Activated CD4-positive, alpha-beta T cell treated with anti-CD3 and anti-CD28 coated beads, Interleukin-2, Interleukin-6, amounts not matched to agents 100 ng/mL and 50 ng/mL, durations not matched to agents 16 hours and 8 hours (primary cell): ENCODE data around the gene NRIP3.
"Not testable (repeated sequence)": the region's sequence is repeated elsewhere in the genome, so short reads cannot be mapped to it uniquely, and the experiment has no call there.

Experiments used
- DNase-seq: peaks from one replicate; pipeline ENCODE4 v3.0.0-alpha.2; 2020

The NRIP3 gene

GRCh38 chr11:9015677-9016076 lies 11.9 kb upstream of the NRIP3 start:
- DNase-seq = peak; percentile 79

DNA sequence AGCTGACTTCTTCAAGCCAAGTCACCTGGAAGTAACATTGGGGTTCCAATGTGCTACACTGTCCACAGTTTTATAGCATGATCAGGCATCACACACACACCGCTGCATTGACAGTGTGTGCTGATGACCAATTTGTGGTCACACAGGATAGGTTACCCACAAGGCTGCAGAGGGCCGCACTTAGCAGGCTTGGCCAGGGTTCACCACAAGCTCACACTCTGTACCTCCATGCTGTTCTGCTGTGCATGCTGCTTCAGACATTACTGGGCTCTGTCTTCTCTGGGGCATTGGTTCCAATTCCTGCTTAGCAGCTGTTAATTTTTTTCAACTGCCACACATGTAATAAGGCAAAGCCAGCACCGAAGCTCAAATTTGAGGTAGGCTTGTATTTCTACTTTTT lies 11.0 kb upstream of the NRIP3 start:
- DNase-seq = no peak

DNA sequence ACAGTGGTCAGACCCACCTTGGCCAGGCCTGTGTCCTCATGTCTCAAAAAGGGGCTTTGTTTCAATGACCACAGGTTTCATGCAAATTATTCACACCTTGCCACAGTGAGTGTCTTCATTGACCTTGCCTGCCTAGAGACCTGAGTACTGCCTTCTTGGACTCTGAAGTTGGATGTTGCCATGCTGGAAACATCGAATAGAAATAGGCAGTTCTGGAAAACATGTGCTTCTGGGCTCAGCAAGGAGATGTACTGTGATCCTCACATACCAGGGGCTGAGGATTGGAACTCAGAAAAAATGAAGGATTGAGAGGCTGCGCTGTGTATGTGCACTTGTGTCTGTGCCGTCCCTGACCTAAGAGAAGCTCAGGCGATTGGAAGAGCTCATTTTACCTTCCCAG lies 9.6 kb upstream of the NRIP3 start:
- no peak for DNase-seq

GRCh38 chr11:9009538-9009937 lies 5.7 kb upstream of the NRIP3 start:
- not testable (repeated sequence) for DNase-seq

DNA sequence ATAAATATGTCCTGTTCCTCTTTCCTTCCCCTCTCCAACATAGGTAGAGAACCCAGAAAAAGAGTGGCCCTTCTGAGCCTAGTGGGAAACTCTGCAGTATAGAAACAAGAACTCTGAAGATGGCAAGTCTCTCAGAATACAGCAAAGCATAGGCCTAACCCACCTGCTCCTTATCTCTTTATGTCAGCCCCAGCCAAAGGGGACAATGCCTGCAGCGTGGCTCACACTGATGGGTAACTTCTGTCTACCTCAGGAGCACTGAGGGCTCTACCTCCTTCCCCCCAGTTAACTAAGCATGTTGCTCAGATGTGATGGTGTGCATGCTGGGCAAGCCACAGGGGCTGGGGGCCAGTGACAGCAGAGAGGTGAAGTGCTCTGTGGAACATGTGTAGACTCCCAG lies 4.9 kb upstream of the NRIP3 start:
- no peak for DNase-seq

DNA sequence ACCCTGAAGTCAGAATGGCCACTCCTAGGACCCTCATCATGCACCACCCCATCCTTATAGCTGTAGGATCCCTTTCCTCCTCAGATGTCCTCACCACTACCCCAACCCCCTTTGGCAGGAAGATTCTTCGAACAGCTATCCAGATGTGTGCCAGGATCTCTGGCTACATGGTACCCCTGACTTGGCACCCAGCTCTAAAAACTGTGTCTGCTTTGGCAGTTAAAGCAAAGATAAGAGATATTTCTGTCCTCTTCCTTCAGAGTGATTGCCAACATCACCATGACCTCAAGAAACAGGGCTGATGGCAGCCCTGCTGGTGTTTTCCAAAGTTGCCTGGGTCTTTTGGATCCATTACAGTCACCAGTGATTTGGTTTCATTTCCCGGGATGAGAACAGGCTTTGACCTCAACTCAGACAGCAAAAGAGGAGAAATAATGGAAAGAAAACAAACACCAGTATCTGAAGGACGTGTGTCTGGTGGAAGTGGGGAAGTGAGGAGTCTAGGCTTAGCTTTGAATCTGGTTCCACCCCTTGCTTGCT lies 4.3 kb upstream of the NRIP3 start:
- no peak for DNase-seq

- DNase-seq = no peak
Measured at GRCh38 chr11:9005087-9005486, 1.3 kb upstream of the NRIP3 start.

- DNase-seq = no peak
Measured at GRCh38 chr11:9004183-9004926, 554 bp upstream of the NRIP3 start.

DNA sequence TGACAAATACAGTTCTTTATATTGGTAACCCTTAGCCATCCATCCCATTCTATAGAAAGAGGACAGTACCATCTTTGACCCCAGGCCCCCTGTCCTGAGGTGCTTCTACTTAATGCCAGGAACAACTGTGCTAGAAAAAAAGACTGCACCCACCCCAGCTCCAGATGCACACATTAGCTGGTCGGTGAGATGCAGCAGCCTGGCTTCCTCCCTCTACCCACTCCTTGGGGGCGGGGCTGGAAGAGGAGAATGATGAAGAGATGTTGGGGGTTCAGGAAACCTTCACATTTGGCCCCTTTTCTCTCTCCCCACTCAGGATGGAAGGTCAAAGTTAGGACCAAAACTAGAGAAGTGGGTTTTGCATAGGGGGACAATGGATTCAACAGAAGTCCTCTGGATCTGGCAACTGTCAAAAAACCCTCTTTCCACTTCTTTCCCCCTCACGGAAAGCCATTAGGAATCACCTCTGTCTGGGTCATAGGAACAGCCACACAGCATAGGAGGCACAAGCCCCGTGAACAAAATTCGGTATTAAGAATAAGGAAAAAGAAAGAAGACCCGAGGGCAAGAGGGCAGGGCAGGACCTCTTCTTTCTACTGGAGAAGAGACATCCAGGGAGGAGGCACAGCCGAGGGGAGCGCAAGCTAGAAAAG lies 755 bp downstream of the NRIP3 start:
- peak; percentile 16 for DNase-seq

DNA sequence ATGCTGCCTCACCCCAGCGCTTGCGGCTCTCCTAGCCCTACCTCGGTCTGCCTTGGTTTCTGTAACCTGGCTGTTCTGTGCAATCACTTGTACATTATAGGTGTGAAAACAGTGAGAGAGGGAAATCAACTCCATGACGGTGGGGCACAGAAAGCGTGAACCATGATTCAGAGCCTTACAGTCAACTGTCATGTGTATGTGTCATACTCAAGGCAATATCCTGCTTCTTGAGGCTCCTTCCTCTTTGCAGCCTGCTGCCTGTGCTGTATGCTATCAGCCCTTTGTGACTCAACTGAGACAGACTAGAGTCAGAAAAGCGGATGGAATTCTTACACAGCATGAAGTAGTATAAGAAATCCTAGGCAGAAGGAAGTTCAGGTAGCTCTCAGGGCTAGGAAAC lies 2.1 kb downstream of the NRIP3 start:
- DNase-seq = peak; percentile 82

DNA sequence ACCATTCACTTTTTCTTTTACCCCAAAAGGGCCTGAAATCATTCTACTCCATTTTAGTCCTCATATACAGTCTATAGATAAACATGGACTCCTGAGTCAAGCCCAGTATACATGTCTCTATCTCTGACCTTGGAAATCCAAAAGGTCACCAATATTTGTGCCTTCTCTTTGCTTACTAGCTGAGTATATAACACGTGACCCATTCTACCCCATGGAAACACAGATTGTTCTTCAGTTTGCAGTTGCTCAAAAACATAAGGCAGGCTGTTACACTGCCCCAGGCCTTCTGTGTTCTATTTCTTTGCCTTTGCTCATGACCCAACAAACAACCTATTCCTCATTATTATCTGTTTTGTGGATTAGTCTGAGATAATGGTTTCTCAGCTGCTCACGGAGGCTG lies 5.8 kb downstream of the NRIP3 start:
- DNase-seq = no peak

GRCh38 chr11:8997451-8997850 lies 6.3 kb downstream of the NRIP3 start:
- DNase-seq = no peak

DNA sequence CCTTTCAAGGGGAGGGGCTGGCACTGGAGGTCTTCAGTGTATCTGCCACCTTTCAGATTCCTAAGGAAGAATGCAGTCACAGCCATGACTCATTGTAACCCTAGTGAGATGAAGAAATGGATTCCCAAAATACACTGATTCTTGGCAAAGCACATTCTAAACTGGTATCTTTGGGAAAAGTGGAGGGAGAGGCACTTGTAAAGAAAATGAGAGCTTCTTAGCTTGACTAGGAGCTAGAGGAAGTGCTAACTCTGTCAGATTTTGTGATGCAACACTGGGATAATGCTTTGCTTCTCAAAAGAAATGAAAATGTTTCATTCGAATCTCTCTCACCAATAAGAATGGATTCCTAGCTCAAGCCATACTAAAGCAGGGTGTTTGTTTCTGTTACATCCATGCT lies 14.3 kb downstream of the NRIP3 start:
- no peak for DNase-seq

DNA sequence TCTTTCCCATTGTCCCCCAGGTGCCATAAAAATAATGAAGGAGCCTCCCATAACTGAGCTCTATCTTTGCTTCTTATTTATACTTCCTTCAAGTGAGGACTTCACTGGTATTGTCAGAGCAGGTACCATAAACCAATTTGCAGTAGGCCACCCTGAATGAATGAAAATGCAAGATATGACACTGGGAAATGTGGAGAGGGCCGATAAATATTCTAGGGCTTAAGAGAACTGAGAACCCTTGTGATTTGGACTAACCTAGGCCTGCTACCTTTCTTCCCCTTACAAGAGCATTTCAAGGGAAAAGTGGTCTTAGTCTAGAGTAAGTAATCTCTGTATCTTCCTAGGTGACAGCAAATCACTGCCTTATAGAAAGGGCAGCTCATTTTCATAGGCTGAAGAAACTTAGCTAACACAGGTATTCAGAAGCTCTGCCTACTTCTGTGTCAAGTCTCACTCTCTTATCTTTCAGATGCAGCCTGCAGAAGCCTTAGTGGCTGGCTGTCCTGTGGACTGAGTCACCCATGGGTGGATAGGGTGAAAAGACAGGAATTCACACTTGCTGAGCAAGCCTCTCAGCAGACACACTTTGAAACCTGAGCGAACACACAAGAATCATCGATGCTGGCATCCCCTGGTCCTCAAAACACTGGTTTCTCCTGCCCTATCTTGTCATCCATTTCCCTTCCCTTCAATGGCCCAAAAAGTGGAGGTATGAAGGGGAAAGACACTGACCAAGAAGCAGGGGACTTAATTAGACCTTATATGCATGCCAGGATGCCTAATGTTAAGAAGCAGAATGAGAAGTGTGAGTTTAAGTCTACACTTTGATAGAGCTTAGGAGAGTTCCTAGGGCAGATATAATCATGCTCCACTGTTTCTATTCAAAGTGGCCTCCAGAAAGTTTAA lies 15.2 kb downstream of the NRIP3 start:
- no peak for DNase-seq

GRCh38 chr11:8987446-8987845 lies 16.4 kb downstream of the NRIP3 start:
- no peak for DNase-seq

DNA sequence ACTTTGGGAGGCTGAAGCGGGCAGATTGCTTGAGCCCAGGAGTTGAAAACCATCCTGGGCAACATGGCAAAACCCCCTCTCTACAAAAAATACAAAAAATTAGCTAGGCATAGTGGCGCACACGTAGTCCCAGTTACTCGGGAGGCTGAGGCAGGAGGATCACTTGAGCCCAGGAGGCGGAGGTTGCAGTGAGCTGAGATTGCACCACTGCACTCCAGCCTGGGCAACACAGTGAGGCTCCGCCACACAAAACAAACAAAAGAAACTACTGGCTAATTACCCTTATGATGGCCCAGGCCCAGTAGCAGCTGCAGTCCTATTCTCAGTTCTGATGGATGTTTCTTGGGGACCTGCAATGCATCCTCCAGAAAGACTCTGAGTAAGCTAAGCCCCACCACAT lies 17.0 kb downstream of the NRIP3 start:
- DNase-seq = not testable (repeated sequence)

GRCh38 chr11:8985462-8985861 lies 18.3 kb downstream of the NRIP3 start:
- no peak for DNase-seq

GRCh38 chr11:8983552-8983951 lies 20.2 kb downstream of the NRIP3 start:
- DNase-seq = peak; percentile 58

GRCh38 chr11:8980485-8980884 lies 23.3 kb downstream of the NRIP3 start:
- DNase-seq = no peak

- not testable (repeated sequence) for DNase-seq
Measured at GRCh38 chr11:8979365-8979764, 24.4 kb downstream of the NRIP3 start.

- DNase-seq = no peak
Measured at GRCh38 chr11:8973121-8973520, 30.7 kb downstream of the NRIP3 start.

DNA sequence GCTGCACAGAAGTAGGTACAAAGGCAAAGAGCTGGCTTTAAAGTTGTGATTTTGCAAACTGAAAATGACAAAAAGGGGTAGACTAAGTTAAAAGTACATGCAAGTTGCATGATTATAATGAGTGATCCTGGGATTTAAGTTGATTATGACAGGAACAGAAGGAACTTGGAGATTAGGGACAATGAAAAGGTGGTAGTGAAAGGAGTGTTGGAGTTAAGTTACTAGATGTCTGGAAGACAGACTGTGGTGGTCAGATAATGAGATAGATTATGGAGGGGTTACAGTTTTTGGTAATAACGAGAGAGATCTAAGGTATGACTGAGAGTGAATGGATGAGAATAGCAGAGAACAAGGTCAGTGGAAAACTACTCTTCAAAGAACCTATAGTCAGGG lies 31.9 kb downstream of the NRIP3 start:
- no peak for DNase-seq

DNA sequence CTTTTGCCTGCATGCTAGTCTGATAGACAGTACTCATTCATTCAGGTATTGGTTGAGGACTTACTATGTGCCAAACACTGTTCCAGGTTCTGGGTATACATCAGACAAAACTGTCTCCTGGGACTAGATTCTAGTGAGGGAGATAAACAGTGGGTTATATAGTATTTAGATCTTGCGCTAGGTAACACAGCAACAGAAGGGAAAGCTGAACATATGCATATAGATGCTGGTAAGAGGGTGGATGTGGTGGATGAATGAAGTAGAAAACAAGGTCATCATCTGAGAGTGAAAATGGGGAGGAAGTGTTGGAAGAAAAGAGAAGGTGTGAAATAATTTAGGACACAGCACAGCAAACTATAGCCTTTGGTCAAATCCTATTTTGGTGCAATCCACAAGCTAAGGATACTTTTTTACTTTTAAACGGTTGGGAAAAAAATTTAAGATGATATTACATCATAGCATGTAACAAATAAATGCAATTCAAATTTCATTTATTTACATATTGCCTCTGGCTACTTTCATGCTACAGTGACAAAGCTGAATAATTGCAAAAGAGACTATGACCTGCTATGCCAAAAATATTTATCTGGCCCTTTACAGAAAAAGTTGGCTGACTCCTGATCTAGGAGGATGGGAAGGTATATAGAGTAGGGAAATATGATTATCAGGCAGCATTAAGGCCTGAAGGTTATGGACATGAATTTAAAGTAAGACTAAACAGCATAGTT lies 32.4 kb downstream of the NRIP3 start:
- no peak for DNase-seq
